ENCODE measurements around the gene PANK4. TPM values are rescaled to one million over a fixed set of nuclear protein-coding genes. Genes with fewer than 3 reads are reported as not detected.
"Not testable (repeated sequence)": the region's sequence is repeated elsewhere in the genome, so short reads cannot be mapped to it uniquely, and the experiment has no call there.

The PANK4 gene
- total RNA-seq, 6 experiments from 2014 or later, result 20.6 to 26.4 (median 24.0) TPM

DNA sequence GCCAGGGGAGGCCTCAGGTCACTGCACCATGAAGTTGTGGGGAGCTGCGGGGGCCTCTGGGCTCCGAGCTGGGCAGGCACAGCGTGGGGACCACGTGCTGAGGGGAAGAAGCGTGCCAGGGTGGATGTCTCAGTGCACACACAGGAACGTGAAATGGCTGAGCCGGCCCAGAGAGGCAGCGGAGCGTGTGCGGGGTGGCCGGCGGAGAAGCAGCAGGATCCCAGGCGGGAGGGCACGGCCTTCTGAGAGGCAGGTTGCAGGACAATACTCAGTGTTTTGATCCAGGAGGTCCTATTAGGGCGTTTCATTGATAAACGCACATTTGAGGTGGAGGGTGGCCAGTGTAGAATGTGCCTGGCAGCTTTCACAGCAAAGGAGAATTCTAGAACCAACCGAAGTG lies 42.7 kb upstream of the PANK4 start:
- H3K27ac Mint-ChIP-seq, result no peak overlapping the region
- peaks cover 26% of the 10 kb centered on the region for H3K27me3 Mint-ChIP-seq (ENCODE audit: insufficient read depth)
- H3K9me3 Mint-ChIP-seq, result peaks cover 17% of the 10 kb centered on the region
- no peak overlapping the region for H3K4me3 Mint-ChIP-seq
- DNase-seq, result no peak
- no peak for TF ChIP-seq CTCF (IDR thresholded peaks at IDR 0.05)
- peaks cover 7% of the 10 kb centered on the region; the same call in 1 of the 2 replicates for H3K4me1 Mint-ChIP-seq (ENCODE audit: low read depth)
- H3K36me3 Mint-ChIP-seq (ENCODE audit: low read depth), result peaks cover 13% of the 10 kb centered on the region

DNA sequence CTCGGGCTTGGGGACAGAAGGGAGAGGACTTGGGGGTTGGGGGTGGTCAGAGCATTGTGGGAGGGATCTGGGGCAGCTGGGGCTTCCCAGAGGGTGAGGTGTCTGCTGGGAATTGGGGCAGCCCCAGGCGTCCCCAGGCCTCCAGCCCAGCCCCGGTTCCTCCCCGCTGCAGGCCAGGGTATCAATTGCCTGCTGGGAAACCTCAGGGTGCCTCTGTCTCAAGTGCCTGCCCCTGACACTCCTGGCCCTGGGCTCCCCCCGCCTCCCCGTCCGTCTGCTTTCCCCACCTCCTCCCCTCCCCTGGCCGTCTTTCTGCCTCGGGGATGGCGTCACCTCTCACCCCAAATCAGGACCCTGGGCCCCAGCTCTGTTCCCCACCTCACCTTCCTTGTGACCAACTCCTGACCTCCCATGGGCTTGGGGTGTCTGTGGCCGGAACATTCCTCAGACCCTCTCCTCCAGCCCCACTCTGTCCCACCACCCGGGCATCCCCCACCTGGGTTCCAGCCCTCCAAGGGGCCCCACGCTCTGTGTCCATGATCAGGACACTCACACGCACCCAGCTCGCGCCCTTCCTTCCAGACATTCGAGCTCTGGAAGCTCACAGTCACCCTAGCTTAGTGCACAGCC lies 41.9 kb upstream of the PANK4 start:
- H3K27me3 Mint-ChIP-seq (ENCODE audit: insufficient read depth), result peaks cover 20% of the 10 kb centered on the region
- H3K4me1 Mint-ChIP-seq (ENCODE audit: low read depth); H3K4me3 Mint-ChIP-seq; H3K36me3 Mint-ChIP-seq (ENCODE audit: low read depth); H3K9me3 Mint-ChIP-seq; H3K27ac Mint-ChIP-seq; DNase-seq: not testable (repeated sequence)

DNA sequence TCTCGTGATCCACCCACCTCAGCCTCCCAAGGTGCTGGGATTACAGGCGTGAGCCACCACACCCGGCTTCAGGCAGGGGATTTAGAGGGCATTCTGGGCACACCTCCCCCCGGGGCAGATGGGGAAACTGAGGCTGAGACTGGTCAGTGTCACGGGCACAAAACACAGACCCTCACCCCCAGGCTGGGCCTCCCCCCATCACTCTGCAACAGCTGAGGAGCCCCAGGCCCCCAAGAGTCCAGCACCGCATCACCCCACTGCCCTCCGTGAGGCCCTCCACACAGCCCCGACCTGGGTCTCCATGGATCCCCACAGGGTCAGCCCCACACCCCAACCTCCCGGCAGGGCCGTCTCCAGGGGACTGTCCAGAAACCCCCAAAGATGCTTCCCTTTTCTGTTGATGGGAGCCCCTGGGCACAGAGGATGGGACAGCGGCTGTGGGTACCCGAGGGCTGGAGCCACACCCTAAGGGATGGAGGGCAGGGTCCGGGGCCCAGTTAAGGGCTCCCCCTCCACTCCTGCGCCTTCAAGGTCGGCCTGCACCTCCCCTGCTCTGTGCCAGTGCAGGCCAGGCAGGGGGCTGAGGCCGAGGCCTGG lies 40.8 kb upstream of the PANK4 start:
- DNase-seq, result no peak
- no peak overlapping the region for H3K27ac Mint-ChIP-seq
- no peaks in the 10 kb centered on the region for H3K36me3 Mint-ChIP-seq (ENCODE audit: low read depth)
- peaks cover 15% of the 10 kb centered on the region for H3K27me3 Mint-ChIP-seq (ENCODE audit: insufficient read depth)
- H3K9me3 Mint-ChIP-seq, result no peaks in the 10 kb centered on the region
- H3K4me1 Mint-ChIP-seq (ENCODE audit: low read depth), result no peaks in the 10 kb centered on the region
- H3K4me3 Mint-ChIP-seq, result no peak overlapping the region
- TF ChIP-seq CTCF (IDR thresholded peaks at IDR 0.05), result no peak

DNA sequence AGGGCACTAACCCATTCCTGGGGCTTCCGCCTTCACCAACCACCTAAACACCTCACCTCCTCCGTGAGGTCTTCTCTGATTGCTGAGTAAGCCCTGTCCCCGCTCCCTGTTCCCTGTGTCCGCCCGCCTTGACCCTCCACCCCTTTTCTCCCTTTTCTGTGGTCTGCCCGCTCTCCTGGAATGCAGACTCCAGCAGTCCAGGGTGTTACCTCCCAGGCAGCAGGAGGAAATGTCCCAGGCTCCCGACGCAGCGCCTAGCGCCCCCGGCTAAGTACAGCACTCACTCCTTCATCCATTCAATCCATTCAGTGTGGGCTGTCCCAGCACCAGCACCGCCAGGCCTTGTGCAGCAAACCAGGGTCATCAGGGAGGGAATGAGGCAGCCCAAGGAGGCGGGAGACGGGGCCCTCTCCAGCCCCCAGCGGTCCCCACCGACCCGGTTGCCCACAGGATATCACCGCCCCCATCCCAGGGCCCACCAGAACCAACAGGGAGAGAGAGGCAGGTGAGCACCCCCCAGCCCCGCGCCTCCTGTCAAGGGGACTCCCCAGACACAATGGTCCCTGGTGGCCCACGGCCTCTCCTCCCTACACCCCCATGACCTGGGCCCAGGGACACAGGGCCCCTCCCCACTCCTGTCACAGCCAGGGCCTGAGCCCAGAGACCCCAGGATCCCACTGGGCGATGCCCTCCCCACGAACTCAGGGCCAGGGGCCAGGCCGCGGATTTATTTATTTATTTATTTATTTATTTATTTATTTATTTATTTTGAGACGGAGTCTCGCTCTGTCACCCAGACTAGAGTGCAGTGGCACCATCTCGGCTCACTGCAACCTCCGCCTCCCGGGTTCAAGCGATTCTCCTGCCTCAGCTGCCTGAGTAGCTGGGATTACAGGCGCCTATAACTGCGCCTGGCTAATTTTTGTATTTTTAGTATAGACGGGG lies 40.0 kb upstream of the PANK4 start:
- Mint-ChIP-seq H3K27ac (no peak overlapping the region), H3K36me3 (ENCODE audit: low read depth) (no peaks in the 10 kb centered on the region), H3K9me3 (no peaks in the 10 kb centered on the region), H3K27me3 (ENCODE audit: insufficient read depth) (peaks cover 15% of the 10 kb centered on the region), H3K4me3 (no peak overlapping the region), H3K4me1 (ENCODE audit: low read depth) (no peaks in the 10 kb centered on the region)
- no peak for DNase-seq
- TF ChIP-seq CTCF (IDR thresholded peaks at IDR 0.05), result no peak

- no peak overlapping the region for H3K27ac Mint-ChIP-seq
- no peak for TF ChIP-seq CTCF (IDR thresholded peaks at IDR 0.05)
- H3K27me3 Mint-ChIP-seq (ENCODE audit: insufficient read depth), result peaks cover 15% of the 10 kb centered on the region
- no peak overlapping the region for H3K4me3 Mint-ChIP-seq
- DNase-seq, result no peak
- H3K9me3 Mint-ChIP-seq, result no peaks in the 10 kb centered on the region
- no peaks in the 10 kb centered on the region for H3K36me3 Mint-ChIP-seq (ENCODE audit: low read depth)
- no peaks in the 10 kb centered on the region for H3K4me1 Mint-ChIP-seq (ENCODE audit: low read depth)
These were observed 38.5 kb upstream of the PANK4 start for GRCh38 chr1:2564815-2565374.

Measured in HFFc6 (cell line).